Fibroblast of lung (primary cell): ENCODE results near the gene INCA1. TPM values are rescaled to one million over a fixed set of nuclear protein-coding genes. Genes with fewer than 3 reads are reported as not detected.

Experiments used
- DNase-seq, 2 donors: peaks; one replicate each; pipeline versions ENCODE4 v3.0.0 to v3.0.0-alpha.2; 2010; ENCODE audit warnings: low read depth in 2 of 2
- H2AFZ ChIP-seq: 2 replicates; pipeline ENCODE4 v1.5.1; 2012; ENCODE audit warnings: low read length, control low read depth, inconsistent platforms
- H3K27ac ChIP-seq: 2 replicates; pipeline ENCODE4 v1.5.1; 2011; ENCODE audit warnings: low read length, control low read depth; ENCODE audit not compliant: insufficient read depth
- H3K27me3 ChIP-seq: 2 replicates; pipeline ENCODE4 v1.5.1; 2011; ENCODE audit warnings: mild to moderate bottlenecking, low read length; ENCODE audit not compliant: control insufficient read depth, insufficient read depth
- H3K36me3 ChIP-seq: 2 replicates; pipeline ENCODE4 v1.5.1; 2011; ENCODE audit warnings: low read length; ENCODE audit not compliant: control insufficient read depth, insufficient read depth
- H3K4me1 ChIP-seq: 2 replicates; pipeline ENCODE4 v1.5.1; 2011; ENCODE audit warnings: low read length; ENCODE audit not compliant: control insufficient read depth, insufficient read depth; ENCODE audit errors: extremely low read depth
- H3K4me2 ChIP-seq: 2 replicates; pipeline ENCODE4 v1.5.1; 2011; ENCODE audit warnings: low read length, control low read depth; ENCODE audit not compliant: insufficient read depth; ENCODE audit errors: extremely low read depth
- H3K4me3 ChIP-seq, 4 experiments: fragments of 200-600 bp in 1 of 4; sonication (generic) in 1 of 4; replicated peaks in 1 of 4; 2 replicates each; pipeline ENCODE4 v1.5.1; 2011 to 2016; ENCODE audit warnings: low read length in 4 of 4, low read depth in 3 of 4, mild to moderate bottlenecking in 3 of 4, control low read depth in 2 of 4, inconsistent platforms in 1 of 4, mixed read lengths in 1 of 4; ENCODE audit not compliant: insufficient read depth in 1 of 4; ENCODE audit errors: control extremely low read depth in 1 of 4
- H3K79me2 ChIP-seq: 2 replicates; pipeline ENCODE4 v1.5.1; 2012; ENCODE audit warnings: mild to moderate bottlenecking, low read length, inconsistent platforms; ENCODE audit not compliant: control insufficient read depth, insufficient read depth
- H3K9ac ChIP-seq: 2 replicates; pipeline ENCODE4 v1.5.1; 2011; ENCODE audit warnings: mild to moderate bottlenecking, low read length, control low read depth; ENCODE audit not compliant: insufficient read depth
- H3K9me3 ChIP-seq: 2 replicates; pipeline ENCODE4 v1.5.1; 2012; ENCODE audit warnings: low read depth, low read length; ENCODE audit not compliant: control insufficient read depth, insufficient read depth
- H4K20me1 ChIP-seq: 2 replicates; pipeline ENCODE4 v1.5.1; 2011; ENCODE audit warnings: low read length; ENCODE audit not compliant: control insufficient read depth, insufficient read depth; ENCODE audit errors: extremely low read depth
- EZH2 ChIP-seq: IDR thresholded peaks from 2 replicates; pipeline ENCODE4 v1.5.1; 2012; ENCODE audit warnings: low read length, control low read depth, mild to moderate bottlenecking; ENCODE audit errors: missing control alignments
- polyA plus RNA-seq, 2 donors: library from polyadenylated mRNA; depleted of rRNA in 1 of 2; stranded (reverse) in 1 of 2; unstranded in 1 of 2; fragments of >200 nt; gene quantifications; 2 replicates each; pipeline ENCODE4 v1.2.1, GENCODE V29; 2011 to 2012; ENCODE audit warnings: missing spikeins in 1 of 2
- total RNA-seq: library from RNA; depleted of rRNA; stranded (reverse); fragments of >200 nt; gene quantifications from 2 replicates; pipeline ENCODE4 v1.2.1, GENCODE V29; 2014
- TF ChIP-seq, protein P1 (sequence below), 2 donors: IDR thresholded peaks in 1 of 2; conservative IDR thresholded peaks in 1 of 2; 1 replicate in 1 of 2; 2 replicates in 1 of 2; pipeline ENCODE4 v1.5.1; 2011 to 2012; ENCODE audit warnings: low read length in 2 of 2, control low read depth in 1 of 2, inconsistent platforms in 1 of 2, low read depth in 1 of 2, mild to moderate bottlenecking in 1 of 2

INCA1 gene
- total and polyA plus RNA-seq, 2 donors (not counting 1 experiment from before 2014, with no cell fraction given): 0.28 to 0.33 TPM

DNA sequence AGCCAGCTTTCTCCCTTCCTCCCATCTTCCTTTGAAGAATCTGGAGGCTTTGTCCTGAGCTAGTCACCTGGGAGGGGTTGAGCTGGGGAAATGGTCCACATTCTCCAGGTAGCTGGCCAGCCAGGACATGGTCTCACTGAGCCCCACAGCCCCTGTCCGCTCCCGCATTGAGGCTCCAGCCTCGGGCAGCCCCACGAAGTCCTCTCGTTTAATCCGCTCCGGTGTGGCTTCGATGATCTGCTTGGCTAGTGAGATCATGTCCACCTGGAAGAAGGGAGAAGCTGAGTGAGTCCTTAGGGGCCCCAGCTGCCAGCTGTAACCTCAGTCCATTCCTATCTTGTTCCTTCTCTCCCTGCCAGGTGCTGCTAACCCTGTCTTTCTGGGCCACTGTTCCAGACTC lies 27.0 kb downstream of the INCA1 start:
- Histone ChIP-seq H3K36me3 (peaks cover 13% of the 10 kb centered on the region), H3K4me1 (peaks cover 19% of the 10 kb centered on the region)

DNA sequence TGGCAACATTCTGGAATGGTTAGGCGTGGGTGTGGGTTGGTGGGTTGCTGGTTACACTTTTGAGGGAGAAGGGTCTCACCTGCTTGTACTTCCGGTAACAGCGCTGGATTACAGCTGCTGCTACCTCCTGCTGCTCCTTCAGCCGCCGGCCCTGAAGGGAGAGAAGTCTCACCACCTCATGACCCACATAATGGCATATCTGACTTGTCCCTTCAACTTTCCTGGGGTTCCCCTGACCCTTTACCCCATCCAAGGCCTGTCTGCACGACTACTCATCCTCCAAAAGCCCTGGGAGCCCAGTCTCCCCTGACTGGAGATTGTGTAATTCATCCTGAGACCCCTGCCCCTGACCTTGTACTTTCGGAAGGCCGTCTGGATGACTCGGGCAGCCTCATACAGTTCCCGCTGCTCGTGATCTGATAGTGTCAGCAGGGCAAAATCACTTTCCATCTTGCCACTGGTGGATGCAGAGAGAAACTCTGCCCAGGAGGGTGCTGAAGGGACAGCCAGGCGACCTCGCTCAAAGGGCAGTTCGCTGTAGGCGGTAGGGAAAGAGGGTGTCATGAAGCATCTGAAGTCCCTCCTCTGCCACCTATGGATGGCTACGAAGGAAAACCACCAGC lies 27.7 kb downstream of the INCA1 start:
- Histone ChIP-seq H3K9me3 (no peaks in the 10 kb centered on the region), H3K27me3 (no peaks in the 10 kb centered on the region), H3K79me2 (peaks cover 15% of the 10 kb centered on the region), H4K20me1 (no peaks in the 10 kb centered on the region), H3K4me2 (peak overlapping the region; percentile 83), H3K9ac (peak overlapping the region; percentile 9), H3K36me3 (peaks cover 13% of the 10 kb centered on the region), H3K27ac (peak overlapping the region; percentile 97), H2AFZ (no peak overlapping the region), H3K4me3 (peak overlapping the region in 3 of 4 experiments; percentile 33 to 87 (median 81)), H3K4me1 (peaks cover 19% of the 10 kb centered on the region)
- DNase-seq: peak; percentile 47 to 58
- TF ChIP-seq, protein P1, sequence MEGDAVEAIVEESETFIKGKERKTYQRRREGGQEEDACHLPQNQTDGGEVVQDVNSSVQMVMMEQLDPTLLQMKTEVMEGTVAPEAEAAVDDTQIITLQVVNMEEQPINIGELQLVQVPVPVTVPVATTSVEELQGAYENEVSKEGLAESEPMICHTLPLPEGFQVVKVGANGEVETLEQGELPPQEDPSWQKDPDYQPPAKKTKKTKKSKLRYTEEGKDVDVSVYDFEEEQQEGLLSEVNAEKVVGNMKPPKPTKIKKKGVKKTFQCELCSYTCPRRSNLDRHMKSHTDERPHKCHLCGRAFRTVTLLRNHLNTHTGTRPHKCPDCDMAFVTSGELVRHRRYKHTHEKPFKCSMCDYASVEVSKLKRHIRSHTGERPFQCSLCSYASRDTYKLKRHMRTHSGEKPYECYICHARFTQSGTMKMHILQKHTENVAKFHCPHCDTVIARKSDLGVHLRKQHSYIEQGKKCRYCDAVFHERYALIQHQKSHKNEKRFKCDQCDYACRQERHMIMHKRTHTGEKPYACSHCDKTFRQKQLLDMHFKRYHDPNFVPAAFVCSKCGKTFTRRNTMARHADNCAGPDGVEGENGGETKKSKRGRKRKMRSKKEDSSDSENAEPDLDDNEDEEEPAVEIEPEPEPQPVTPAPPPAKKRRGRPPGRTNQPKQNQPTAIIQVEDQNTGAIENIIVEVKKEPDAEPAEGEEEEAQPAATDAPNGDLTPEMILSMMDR (conservative IDR thresholded peaks at IDR 0.05 in 1 of 2, IDR thresholded peaks at IDR 0.05 in 1 of 2; ENCODE audit: low read depth in 1 of 2, low read length in 2 of 2): no peak
- TF ChIP-seq EZH2: no peak

More for the DNA sequence above, 27.0 kb downstream of the INCA1 start:
- no peak overlapping the region for H2AFZ ChIP-seq
- no peak overlapping the region for H3K4me2 ChIP-seq
- no peaks in the 10 kb centered on the region for H3K27me3 ChIP-seq
- no peak for DNase-seq
- H3K9me3 ChIP-seq: no peaks in the 10 kb centered on the region
- H4K20me1 ChIP-seq: no peaks in the 10 kb centered on the region
- no peak for TF ChIP-seq EZH2
- TF ChIP-seq, protein P1 (conservative IDR thresholded peaks at IDR 0.05 in 1 of 2, IDR thresholded peaks at IDR 0.05 in 1 of 2; ENCODE audit: low read depth in 1 of 2, low read length in 2 of 2): no peak
- no peak overlapping the region for H3K9ac ChIP-seq
- peak overlapping the region; percentile 97 for H3K27ac ChIP-seq
- H3K79me2 ChIP-seq: peaks cover 13% of the 10 kb centered on the region
- H3K4me3 ChIP-seq: peak overlapping the region in 1 of 4 experiments; percentile 87

DNA sequence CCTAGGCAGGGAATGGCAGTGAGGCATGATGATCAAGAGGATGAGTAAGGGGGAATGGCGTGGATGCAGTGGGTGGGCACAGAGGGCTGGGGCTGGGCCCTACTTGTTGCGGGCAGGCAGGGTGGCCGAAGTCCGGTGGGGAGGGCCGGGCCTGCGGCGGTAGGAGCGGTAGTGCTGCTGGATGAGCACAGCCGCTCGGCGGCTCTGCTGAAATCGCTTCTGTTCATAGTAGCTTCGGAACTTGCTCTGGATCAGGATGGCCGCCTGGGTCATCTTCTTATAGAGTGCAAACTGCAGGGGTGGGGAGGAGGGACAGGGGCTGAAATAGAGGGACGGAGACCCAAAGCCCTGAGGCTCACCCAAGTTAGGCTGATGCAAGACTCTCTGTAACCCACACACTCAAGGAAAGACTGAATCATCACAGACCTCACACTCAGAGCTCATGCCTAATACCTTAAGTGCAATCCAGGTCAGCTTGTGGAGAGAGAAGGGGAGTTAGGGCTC lies 28.2 kb downstream of the INCA1 start:
- peak; percentile 94 to 97 for DNase-seq
- peaks cover 13% of the 10 kb centered on the region for H3K36me3 ChIP-seq
- TF ChIP-seq, protein P1 (conservative IDR thresholded peaks at IDR 0.05 in 1 of 2, IDR thresholded peaks at IDR 0.05 in 1 of 2; ENCODE audit: low read depth in 1 of 2, low read length in 2 of 2): no peak
- no peak for TF ChIP-seq EZH2
- no peaks in the 10 kb centered on the region for H4K20me1 ChIP-seq
- peak overlapping the region; percentile 15 to 87 (median 57) for H3K4me3 ChIP-seq
- H3K79me2 ChIP-seq: peaks cover 15% of the 10 kb centered on the region
- peak overlapping the region; percentile 97 for H3K27ac ChIP-seq
- H3K27me3 ChIP-seq: no peaks in the 10 kb centered on the region
- peaks cover 19% of the 10 kb centered on the region for H3K4me1 ChIP-seq
- H3K9me3 ChIP-seq: no peaks in the 10 kb centered on the region
- peak overlapping the region; percentile 74 for H3K9ac ChIP-seq
- H3K4me2 ChIP-seq: peak overlapping the region; percentile 83
- H2AFZ ChIP-seq: no peak overlapping the region
